ENCODE results near the gene REPIN1. TPM values are rescaled to one million over a fixed set of nuclear protein-coding genes. Genes with fewer than 3 reads are reported as not detected.

The REPIN1 gene
- total RNA-seq, 1 donor from 2014 or later = 154 TPM

DNA sequence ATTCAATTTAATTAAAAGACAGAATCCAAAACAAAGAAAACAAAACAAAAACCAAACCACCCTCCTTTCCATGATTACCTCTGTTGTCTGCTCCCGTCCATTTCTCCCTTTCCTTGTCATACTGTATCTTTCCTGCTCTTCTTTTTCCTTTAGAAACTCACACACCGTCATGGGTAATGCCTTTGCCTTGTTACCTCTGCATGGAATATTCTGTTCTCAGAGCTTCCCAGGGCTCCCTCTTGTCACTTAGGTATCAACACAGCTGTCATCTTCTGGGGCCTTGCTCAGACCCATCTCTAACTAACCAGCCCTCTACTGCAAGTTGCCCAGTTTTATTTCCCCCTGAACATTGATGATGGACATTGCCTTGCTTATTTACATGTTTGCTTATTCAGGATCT lies 51.6 kb downstream of the REPIN1 start:
- no peak overlapping the region for H3K27ac Mint-ChIP-seq
- H3K4me1 Mint-ChIP-seq (ENCODE audit: unreplicated experiment) = peaks cover 16% of the 10 kb centered on the region
- H3K4me3 Mint-ChIP-seq = no peak overlapping the region
- peaks cover 10% of the 10 kb centered on the region for H3K27me3 Mint-ChIP-seq
- TF ChIP-seq, protein P1, sequence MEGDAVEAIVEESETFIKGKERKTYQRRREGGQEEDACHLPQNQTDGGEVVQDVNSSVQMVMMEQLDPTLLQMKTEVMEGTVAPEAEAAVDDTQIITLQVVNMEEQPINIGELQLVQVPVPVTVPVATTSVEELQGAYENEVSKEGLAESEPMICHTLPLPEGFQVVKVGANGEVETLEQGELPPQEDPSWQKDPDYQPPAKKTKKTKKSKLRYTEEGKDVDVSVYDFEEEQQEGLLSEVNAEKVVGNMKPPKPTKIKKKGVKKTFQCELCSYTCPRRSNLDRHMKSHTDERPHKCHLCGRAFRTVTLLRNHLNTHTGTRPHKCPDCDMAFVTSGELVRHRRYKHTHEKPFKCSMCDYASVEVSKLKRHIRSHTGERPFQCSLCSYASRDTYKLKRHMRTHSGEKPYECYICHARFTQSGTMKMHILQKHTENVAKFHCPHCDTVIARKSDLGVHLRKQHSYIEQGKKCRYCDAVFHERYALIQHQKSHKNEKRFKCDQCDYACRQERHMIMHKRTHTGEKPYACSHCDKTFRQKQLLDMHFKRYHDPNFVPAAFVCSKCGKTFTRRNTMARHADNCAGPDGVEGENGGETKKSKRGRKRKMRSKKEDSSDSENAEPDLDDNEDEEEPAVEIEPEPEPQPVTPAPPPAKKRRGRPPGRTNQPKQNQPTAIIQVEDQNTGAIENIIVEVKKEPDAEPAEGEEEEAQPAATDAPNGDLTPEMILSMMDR (conservative IDR thresholded peaks at IDR 0.05) = no peak
- H3K9me3 Mint-ChIP-seq = no peaks in the 10 kb centered on the region
- H3K36me3 Mint-ChIP-seq = no peaks in the 10 kb centered on the region
- DNase-seq (ENCODE audit: extremely low spot score, unreplicated experiment) = peak; percentile 15

DNA sequence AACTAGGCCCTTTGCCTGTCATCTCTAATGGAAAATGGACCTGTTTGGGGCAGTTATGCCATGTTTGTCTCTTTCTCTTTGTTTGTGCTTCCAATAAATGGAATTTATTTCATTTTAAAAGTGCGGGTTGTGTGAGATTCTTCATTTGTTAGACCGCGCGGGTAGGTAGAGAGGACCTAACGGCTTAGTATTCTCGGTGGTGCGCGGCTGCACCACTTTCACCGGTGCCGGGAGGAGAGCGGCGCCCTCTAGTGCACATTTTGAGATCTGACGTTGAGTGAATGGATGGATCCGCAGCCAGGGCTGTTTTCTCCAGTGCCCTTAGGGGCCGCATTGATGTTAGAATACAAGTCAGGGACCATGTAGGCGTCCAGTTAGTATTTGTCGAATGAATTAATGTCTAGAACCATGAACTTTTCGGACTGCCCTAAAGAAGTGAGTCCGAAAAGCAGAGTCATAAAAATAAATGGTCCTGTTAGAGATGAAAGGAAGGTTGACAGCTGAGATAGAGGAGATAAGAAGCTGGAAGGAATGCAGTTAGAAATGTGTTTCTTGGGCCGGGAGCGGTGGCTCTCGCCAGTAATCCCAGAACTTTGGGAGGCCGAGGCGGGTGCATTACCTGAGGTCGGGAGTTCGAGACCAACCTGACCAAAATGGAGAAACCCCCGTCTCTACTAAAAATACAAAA lies 52.5 kb downstream of the REPIN1 start:
- TF ChIP-seq, protein P1 (conservative IDR thresholded peaks at IDR 0.05) = peak; percentile 96
- H3K27me3 Mint-ChIP-seq = peaks cover 10% of the 10 kb centered on the region
- H3K9me3 Mint-ChIP-seq = no peaks in the 10 kb centered on the region
- peak; percentile 84 for DNase-seq (ENCODE audit: extremely low spot score, unreplicated experiment)
- no peaks in the 10 kb centered on the region for H3K36me3 Mint-ChIP-seq
- no peak overlapping the region for H3K27ac Mint-ChIP-seq
- H3K4me1 Mint-ChIP-seq (ENCODE audit: unreplicated experiment) = peaks cover 7% of the 10 kb centered on the region
- H3K4me3 Mint-ChIP-seq = no peak overlapping the region

DNA sequence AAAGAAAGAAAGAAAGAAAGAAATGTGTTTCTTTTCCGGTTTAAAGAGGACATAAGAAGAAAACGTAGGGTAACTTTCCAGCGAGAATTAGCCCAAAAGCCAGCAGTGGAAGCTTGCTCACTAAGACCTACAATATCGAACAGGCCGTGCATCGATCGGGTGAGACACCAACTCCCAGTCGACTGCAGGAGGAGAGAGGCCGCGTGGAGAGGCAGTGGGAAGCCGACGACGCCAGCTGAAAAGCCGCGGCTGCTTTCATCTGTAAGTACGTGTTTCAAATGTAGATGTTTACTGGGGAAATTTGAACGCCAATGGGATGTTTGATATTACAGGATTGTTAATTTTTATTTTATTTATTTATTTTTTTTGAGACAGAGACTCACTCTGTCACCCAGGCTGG lies 53.2 kb downstream of the REPIN1 start:
- DNase-seq (ENCODE audit: extremely low spot score, unreplicated experiment) = peak; percentile 40
- H3K27me3 Mint-ChIP-seq = peaks cover 12% of the 10 kb centered on the region
- no peak overlapping the region for H3K4me3 Mint-ChIP-seq
- TF ChIP-seq, protein P1 (conservative IDR thresholded peaks at IDR 0.05) = no peak
- no peak overlapping the region for H3K27ac Mint-ChIP-seq
- H3K36me3 Mint-ChIP-seq = no peaks in the 10 kb centered on the region
- H3K4me1 Mint-ChIP-seq (ENCODE audit: unreplicated experiment) = peaks cover 6% of the 10 kb centered on the region
- no peaks in the 10 kb centered on the region for H3K9me3 Mint-ChIP-seq

Other genes starting within 250 kb of the REPIN1 start
- gene LRRC61, start 45.5 kb upstream of the REPIN1 start, total RNA-seq (ENCODE audit: low replicate concordance) = 13.0 and 17.7 TPM in 2 replicates
- 4.8 and 8.7 TPM in 2 replicates for gene ACTR3C, start 45.3 kb upstream of the REPIN1 start, total RNA-seq (ENCODE audit: low replicate concordance)
- gene RARRES2, start 27.2 kb upstream of the REPIN1 start, total RNA-seq (ENCODE audit: low replicate concordance) = 16.3 and 109 TPM in 2 replicates
- 6.9 and 12.3 TPM in 2 replicates for gene ZNF775, start 10.5 kb downstream of the REPIN1 start, total RNA-seq (ENCODE audit: low replicate concordance)
- not detected in 2 replicates for gene GIMAP8, start 81.8 kb downstream of the REPIN1 start, total RNA-seq (ENCODE audit: low replicate concordance)
- not detected in 2 replicates for gene GIMAP7, start 146.1 kb downstream of the REPIN1 start, total RNA-seq (ENCODE audit: low replicate concordance)
- gene GIMAP4, start 198.6 kb downstream of the REPIN1 start, total RNA-seq (ENCODE audit: low replicate concordance) = not detected in 2 replicates